ENCODE results near the gene VIPR1.

Gene VIPR1

GRCh38 chr3:42513121-42513520 lies 10.7 kb downstream of the VIPR1 start:
- no peak for DNase-seq

GRCh38 chr3:42513521-42513920 lies 11.1 kb downstream of the VIPR1 start:
- DNase-seq, result no peak

- DNase-seq, result no peak
Measured at GRCh38 chr3:42514876-42515275, 12.4 kb downstream of the VIPR1 start.

- no peak for DNase-seq
Measured at GRCh38 chr3:42515391-42515916, 13.0 kb downstream of the VIPR1 start.

- DNase-seq, result no peak
Measured at GRCh38 chr3:42515976-42516375, 13.5 kb downstream of the VIPR1 start.

- DNase-seq, result no peak
Measured at GRCh38 chr3:42516443-42516842, 14.0 kb downstream of the VIPR1 start.

GRCh38 chr3:42517117-42517516 lies 14.7 kb downstream of the VIPR1 start:
- DNase-seq, result no peak

GRCh38 chr3:42518800-42519567 lies 16.5 kb downstream of the VIPR1 start:
- DNase-seq, result peak; percentile 17 to 19

GRCh38 chr3:42519568-42519962 lies 17.1 kb downstream of the VIPR1 start:
- no peak for DNase-seq

- no peak for DNase-seq
Measured at GRCh38 chr3:42520336-42520735, 17.9 kb downstream of the VIPR1 start.

- DNase-seq, result no peak
Measured at GRCh38 chr3:42520906-42521305, 18.5 kb downstream of the VIPR1 start.

- DNase-seq, result peak; percentile 21 to 33
Measured at GRCh38 chr3:42524751-42525150, 22.3 kb downstream of the VIPR1 start.

- no peak for DNase-seq
Measured at GRCh38 chr3:42525212-42525611, 22.8 kb downstream of the VIPR1 start.

GRCh38 chr3:42525736-42526345 lies 23.4 kb downstream of the VIPR1 start:
- DNase-seq, result no peak

GRCh38 chr3:42526616-42527367 lies 24.3 kb downstream of the VIPR1 start:
- peak in 1 of 2 donors; percentile 17 for DNase-seq

GRCh38 chr3:42527368-42527917 lies 25.0 kb downstream of the VIPR1 start:
- no peak for DNase-seq

GRCh38 chr3:42529468-42529867 lies 27.0 kb downstream of the VIPR1 start:
- DNase-seq, result peak in 1 of 2 donors; percentile 67

- DNase-seq, result no peak
Measured at GRCh38 chr3:42530073-42530472, 27.6 kb downstream of the VIPR1 start.

GRCh38 chr3:42531470-42531869 lies 29.0 kb downstream of the VIPR1 start:
- DNase-seq, result no peak

- no peak for DNase-seq
Measured at GRCh38 chr3:42532229-42532628, 29.8 kb downstream of the VIPR1 start.

- no peak for DNase-seq
Measured at GRCh38 chr3:42533161-42533897, 30.9 kb downstream of the VIPR1 start.

Data from inflammatory macrophage (primary cell).